B cell (primary cell): ENCODE data around the gene DYTN. TPM values are rescaled to one million over a fixed set of nuclear protein-coding genes. Genes with fewer than 3 reads are reported as not detected.

Source experiments
- ATAC-seq: fragments of 200-7000 bp; cut with Tn5 transposase; one replicate; pipeline ENCODE4 v1.10.0; 2021; ENCODE audit warnings: low read depth, mild to moderate bottlenecking, moderate number of reproducible peaks, moderate library complexity
- CTCF ChIA-PET: fragments of 350-600 bp; sonication (Branson Sonifier 250); formaldehyde crosslinking; loops from one replicate; lab custom pipeline; 2021; ENCODE audit warnings: antibody characterized with exemption, inconsistent platforms; lab: Charles Lee
- POLR2A ChIA-PET: fragments of 350-600 bp; sonication (Branson Sonifier 250); formaldehyde crosslinking; loops from one replicate; lab custom pipeline; 2021; ENCODE audit warnings: antibody characterized with exemption; lab: Charles Lee
- DNase-seq: peaks from one replicate; pipeline ENCODE4 v3.0.0; 2013
- H2AFZ ChIP-seq: 2 replicates; pipeline ENCODE4 v1.6.1; 2012; ENCODE audit warnings: mild to moderate bottlenecking, low read depth, low read length; ENCODE audit not compliant: insufficient read depth, poor library complexity, severe bottlenecking
- H3K27ac ChIP-seq, 2 donors: 1 replicate in 1 of 2; 2 replicates in 1 of 2; pipeline ENCODE4 v1.5.1; 2012 to 2013; ENCODE audit warnings: low read length in 2 of 2, mild to moderate bottlenecking in 2 of 2, moderate library complexity in 1 of 2
- H3K27me3 ChIP-seq, 4 experiments: fragments of 200-600 bp in 1 of 4; sonication (generic) in 1 of 4; replicated peaks in 1 of 4; 1 replicate in 2 of 4; 2 replicates in 2 of 4; pipeline versions ENCODE4 v1.6.1 to v1.7.0; 2013 to 2016; ENCODE audit warnings: low read length in 3 of 4, mild to moderate bottlenecking in 2 of 4, mixed read lengths in 1 of 4, moderate library complexity in 1 of 4; ENCODE audit not compliant: insufficient read depth in 4 of 4, control insufficient read depth in 3 of 4; ENCODE audit errors: control extremely low read depth in 1 of 4
- H3K36me3 ChIP-seq, 2 experiments: replicated peaks in 1 of 2; 1 replicate in 1 of 2; 2 replicates in 1 of 2; pipeline versions ENCODE4 v1.6.1 to v1.7.1; 2013; ENCODE audit warnings: low read length in 1 of 2; ENCODE audit not compliant: insufficient read depth in 2 of 2, control insufficient read depth in 1 of 2; ENCODE audit errors: control extremely low read depth in 1 of 2, extremely low read depth in 1 of 2
- H3K4me1 ChIP-seq, 2 donors: fragments of 200-600 bp in 1 of 2; sonication (generic) in 1 of 2; 1 replicate in 1 of 2; 2 replicates in 1 of 2; pipeline versions ENCODE4 v1.5.1 to v1.6.1; 2013 to 2017; ENCODE audit warnings: low read length in 2 of 2; ENCODE audit not compliant: control insufficient read depth in 2 of 2, insufficient read depth in 2 of 2
- H3K4me2 ChIP-seq: replicated peaks from 2 replicates; pipeline ENCODE3; 2012; ENCODE audit warnings: mild to moderate bottlenecking, low read depth, low read length; ENCODE audit not compliant: poor library complexity, severe bottlenecking
- H3K4me3 ChIP-seq, 5 experiments: fragments of 200-600 bp in 1 of 5; sonication (generic) in 1 of 5; 1 replicate in 3 of 5; 2 replicates in 2 of 5; pipeline versions ENCODE4 v1.5.1 to v1.7.0; 2011 to 2016; ENCODE audit warnings: low read length in 4 of 5, mild to moderate bottlenecking in 4 of 5, low read depth in 2 of 5, control low read depth in 1 of 5, moderate library complexity in 1 of 5; ENCODE audit not compliant: insufficient read depth in 1 of 5; ENCODE audit errors: control extremely low read depth in 1 of 5, extremely low read depth in 1 of 5
- H3K79me2 ChIP-seq: fragments of 200-600 bp; sonication (generic); one replicate; pipeline ENCODE4 v1.6.0; 2016; ENCODE audit warnings: low read length; ENCODE audit not compliant: control insufficient read depth, insufficient read depth
- H3K9ac ChIP-seq: fragments of 200-600 bp; sonication (generic); 2 replicates; pipeline ENCODE4 v1.6.1; 2017; ENCODE audit warnings: mild to moderate bottlenecking, low read length, moderate library complexity
- H3K9me3 ChIP-seq, 3 donors: one replicate each; pipeline versions ENCODE4 v1.6.1 to v1.7.1; 2013; ENCODE audit warnings: low read length in 2 of 3; ENCODE audit not compliant: control insufficient read depth in 2 of 3, insufficient read depth in 1 of 3; ENCODE audit errors: control extremely low read depth in 1 of 3
- H4K20me1 ChIP-seq: 2 replicates; pipeline ENCODE4 v1.6.0; 2012; ENCODE audit warnings: mild to moderate bottlenecking, low read length; ENCODE audit not compliant: insufficient read depth, control insufficient read depth, poor library complexity, severe bottlenecking
- H3K27ac Mint-ChIP-seq: one replicate; pipeline ENCODE4 v1.8.0; 2021; ENCODE audit warnings: mixed read lengths
- H3K27me3 Mint-ChIP-seq: one replicate; pipeline ENCODE4 v1.8.0; 2021; ENCODE audit warnings: mixed read lengths
- H3K4me1 Mint-ChIP-seq: one replicate; pipeline ENCODE4 v1.8.0; 2021; ENCODE audit warnings: mixed read lengths
- H3K4me3 Mint-ChIP-seq: one replicate; pipeline ENCODE4 v1.8.0; 2021; ENCODE audit warnings: mixed read lengths
- H3K9me3 Mint-ChIP-seq: one replicate; pipeline ENCODE4 v1.8.0; 2022; ENCODE audit warnings: mixed read lengths; ENCODE audit not compliant: insufficient read depth
- CTCF ChIP-seq: fragments of 200-600 bp; IDR thresholded peaks from one replicate; pipeline ENCODE4 v1.8.0; 2022; ENCODE audit warnings: antibody characterized with exemption, mild to moderate bottlenecking
- EZH2 ChIP-seq: IDR thresholded peaks from 2 replicates; pipeline ENCODE4 v1.6.1; 2012; ENCODE audit warnings: borderline replicate concordance, low read depth, mild to moderate bottlenecking, moderate library complexity, low read length; ENCODE audit not compliant: insufficient read depth, poor library complexity, severe bottlenecking
- WGBS: methylation state at CpG from one replicate; pipeline ENCODE4 v1.1.5; 2013; ENCODE audit warnings: missing lambda C conversion rate; ENCODE audit not compliant: insufficient coverage; 5-methylcytosine and 5-hydroxymethylcytosine counted together
- intact Hi-C: fragments of 100-400 bp; cut with micrococcal nuclease; formaldehyde crosslinking; loops from one replicate; pipeline ENCODE4 v1.10.0; 2022
- polyA plus RNA-seq: library from polyadenylated mRNA; depleted of rRNA; stranded (reverse); fragments of >200 nt; gene quantifications from 2 replicates; pipeline ENCODE4 v1.2.3, GENCODE V29; 2012
- total RNA-seq, 2 donors: library from RNA; stranded (reverse); fragments of 120-200 nt in 1 of 2; gene quantifications; 1 replicate in 1 of 2; 2 replicates in 1 of 2; pipeline versions ENCODE4 v1.2.3 to v1.2.4, GENCODE V29; 2013 to 2022

Gene DYTN
- total and polyA plus RNA-seq, 2 donors (not counting 1 experiment from before 2014, with no cell fraction given), result not detected

- 17% methylated on average over 54 of the region's 56 CpGs for WGBS
- Histone ChIP-seq H3K27ac (no peak within 1 kb of the TSS), H3K27me3 (peaks cover 0 to 23% (median 14%) of the 10 kb centered on the region in 4 experiments), H3K36me3 (no peaks in the 10 kb centered on the region), H3K4me3 (no peak within 1 kb of the TSS), H3K9ac (no peak within 1 kb of the TSS), H2AFZ (no peak within 1 kb of the TSS), H4K20me1 (no peaks in the 10 kb centered on the region), H3K9me3 (peaks cover 0 to 10% (median 0%) of the 10 kb centered on the region in 3 donors), H3K4me2 (no peak within 1 kb of the TSS), H3K4me1 (no peaks in the 10 kb centered on the region), H3K79me2 (no peaks in the 10 kb centered on the region)
- intact Hi-C loops, result no loop called here
- CTCF ChIA-PET, result no interaction called here
- Mint-ChIP-seq H3K27me3 (peaks cover 18% of the 10 kb centered on the region), H3K9me3 (no peaks in the 10 kb centered on the region), H3K27ac (no peak within 1 kb of the TSS), H3K4me1 (no peaks in the 10 kb centered on the region), H3K4me3 (no peak within 1 kb of the TSS)
- no peak for ATAC-seq
- no peak for DNase-seq
- POLR2A ChIA-PET, result no interaction called here
- TF ChIP-seq EZH2, result no peak
These were observed 75.8 kb downstream of the DYTN start, which contains the start of gene FAM237A for GRCh38 chr2:206642075-206643025. FAM237A (plus strand) TSS chr2:206642487; CDS start chr2:206644237, 1,750 bp downstream.

- H3K36me3 ChIP-seq, result no peaks in the 10 kb centered on the region
- ATAC-seq, result no peak
- H3K9me3 ChIP-seq, result peaks cover 0 to 10% (median 0%) of the 10 kb centered on the region in 3 donors
- Mint-ChIP-seq H3K4me3 (no peak overlapping the region), H3K27me3 (peaks cover 18% of the 10 kb centered on the region), H3K4me1 (no peaks in the 10 kb centered on the region), H3K9me3 (no peaks in the 10 kb centered on the region), H3K27ac (no peak overlapping the region)
- intact Hi-C loops, result no loop called here
- H3K4me3 ChIP-seq, result no peak overlapping the region
- H3K4me1 ChIP-seq, result no peaks in the 10 kb centered on the region
- no peak overlapping the region for H3K4me2 ChIP-seq
- WGBS, result 65% methylated on average over 3 of the region's 3 CpGs
- no peak overlapping the region for H3K9ac ChIP-seq
- H3K27me3 ChIP-seq, result peaks cover 0 to 23% (median 14%) of the 10 kb centered on the region in 4 experiments
- TF ChIP-seq EZH2, result no peak
- TF ChIP-seq CTCF, result no peak
- ChIA-PET CTCF (no interaction called here), POLR2A (no interaction called here)
- no peak overlapping the region for H2AFZ ChIP-seq
- no peak overlapping the region for H3K27ac ChIP-seq
- no peaks in the 10 kb centered on the region for H4K20me1 ChIP-seq
- no peak for DNase-seq
- no peaks in the 10 kb centered on the region for H3K79me2 ChIP-seq
These were observed 77.0 kb downstream of the DYTN start for GRCh38 chr2:206641226-206641625.
